Type B pancreatic cell (in vitro differentiated cells): ENCODE measurements around the gene C1orf141. TPM values are rescaled to one million over a fixed set of nuclear protein-coding genes. Genes with fewer than 3 reads are reported as not detected.
"Not testable (repeated sequence)": the region's sequence is repeated elsewhere in the genome, so short reads cannot be mapped to it uniquely, and the experiment has no call there.

Source experiments
- DNase-seq: peaks from one replicate; pipeline ENCODE4 v3.0.0; 2021; ENCODE audit warnings: mixed read lengths; ENCODE audit not compliant: unreplicated experiment; ENCODE audit errors: extremely low spot score
- H3K27ac Mint-ChIP-seq: 2 replicates; pipeline ENCODE4 v1.8.0; 2021; ENCODE audit warnings: mild to moderate bottlenecking, mixed read lengths
- H3K27me3 Mint-ChIP-seq: 2 replicates; pipeline ENCODE4 v1.8.0; 2021; ENCODE audit warnings: mixed read lengths
- H3K36me3 Mint-ChIP-seq: 2 replicates; pipeline ENCODE4 v1.8.0; 2021; ENCODE audit warnings: mixed read lengths
- H3K4me1 Mint-ChIP-seq: one replicate; pipeline ENCODE4 v1.8.0; 2021; ENCODE audit warnings: mixed read lengths; ENCODE audit not compliant: unreplicated experiment
- H3K4me3 Mint-ChIP-seq: 2 replicates; pipeline ENCODE4 v1.8.0; 2021; ENCODE audit warnings: mild to moderate bottlenecking, mixed read lengths
- H3K9me3 Mint-ChIP-seq: 2 replicates; pipeline ENCODE4 v1.8.0; 2021; ENCODE audit warnings: mixed read lengths
- total RNA-seq: library from RNA; stranded (reverse); gene quantifications from 2 replicates; pipeline ENCODE4 v1.2.1, GENCODE V29; 2021; ENCODE audit warnings: low replicate concordance
- TF ChIP-seq, protein P1 (sequence below): fragments of 200-600 bp; sonication (generic); conservative IDR thresholded peaks from 2 replicates; pipeline ENCODE4 v1.5.0; 2021; ENCODE audit warnings: antibody characterized with exemption, mild to moderate bottlenecking

C1orf141 gene
- total RNA-seq, 1 donor from 2014 or later = not detected

DNA sequence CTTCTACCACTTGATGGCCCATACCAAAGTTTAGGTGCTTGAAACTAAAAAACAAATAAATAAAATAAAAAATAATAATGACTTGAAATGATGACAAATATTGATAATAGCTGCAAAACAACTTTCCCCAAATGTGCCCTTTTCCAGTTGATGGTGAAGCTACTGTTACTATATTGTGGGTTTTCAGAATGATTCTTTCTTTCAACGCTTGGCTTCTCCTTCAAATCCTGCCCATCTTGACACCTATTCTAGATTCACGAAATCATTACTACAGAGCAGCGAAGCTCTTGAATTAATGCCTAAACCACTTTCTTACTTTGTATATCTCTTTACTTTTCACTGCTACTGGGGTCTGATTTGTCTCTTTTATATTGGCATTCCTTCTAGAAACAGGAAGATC lies 9.2 kb upstream of the C1orf141 start:
- Mint-ChIP-seq H3K27ac (no peak overlapping the region), H3K9me3 (no peaks in the 10 kb centered on the region), H3K4me1 (peaks cover 4% of the 10 kb centered on the region), H3K36me3 (no peaks in the 10 kb centered on the region), H3K4me3 (no peak overlapping the region), H3K27me3 (no peaks in the 10 kb centered on the region)
- DNase-seq = no peak
- TF ChIP-seq, protein P1, sequence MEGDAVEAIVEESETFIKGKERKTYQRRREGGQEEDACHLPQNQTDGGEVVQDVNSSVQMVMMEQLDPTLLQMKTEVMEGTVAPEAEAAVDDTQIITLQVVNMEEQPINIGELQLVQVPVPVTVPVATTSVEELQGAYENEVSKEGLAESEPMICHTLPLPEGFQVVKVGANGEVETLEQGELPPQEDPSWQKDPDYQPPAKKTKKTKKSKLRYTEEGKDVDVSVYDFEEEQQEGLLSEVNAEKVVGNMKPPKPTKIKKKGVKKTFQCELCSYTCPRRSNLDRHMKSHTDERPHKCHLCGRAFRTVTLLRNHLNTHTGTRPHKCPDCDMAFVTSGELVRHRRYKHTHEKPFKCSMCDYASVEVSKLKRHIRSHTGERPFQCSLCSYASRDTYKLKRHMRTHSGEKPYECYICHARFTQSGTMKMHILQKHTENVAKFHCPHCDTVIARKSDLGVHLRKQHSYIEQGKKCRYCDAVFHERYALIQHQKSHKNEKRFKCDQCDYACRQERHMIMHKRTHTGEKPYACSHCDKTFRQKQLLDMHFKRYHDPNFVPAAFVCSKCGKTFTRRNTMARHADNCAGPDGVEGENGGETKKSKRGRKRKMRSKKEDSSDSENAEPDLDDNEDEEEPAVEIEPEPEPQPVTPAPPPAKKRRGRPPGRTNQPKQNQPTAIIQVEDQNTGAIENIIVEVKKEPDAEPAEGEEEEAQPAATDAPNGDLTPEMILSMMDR = no peak

DNA sequence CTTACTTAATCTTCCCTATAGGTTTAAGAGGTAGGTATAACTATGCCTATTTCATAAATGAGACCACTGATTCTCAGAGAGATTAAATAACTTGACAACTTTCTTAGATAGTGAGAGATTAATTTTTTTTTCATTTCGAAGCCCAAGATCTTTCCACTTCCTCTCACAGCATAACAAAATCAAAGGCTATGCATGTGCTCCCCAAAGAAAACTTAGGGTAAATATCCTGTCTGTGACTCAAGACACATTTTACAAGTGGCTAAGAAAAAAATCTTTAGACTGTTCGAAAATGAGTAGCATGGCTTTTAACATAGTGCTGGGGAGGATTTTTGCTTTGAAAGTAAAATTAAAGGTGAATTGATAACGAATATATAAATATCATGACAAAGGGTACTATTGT lies 8.2 kb upstream of the C1orf141 start:
- TF ChIP-seq, protein P1 = no peak
- no peaks in the 10 kb centered on the region for H3K36me3 Mint-ChIP-seq

DNA sequence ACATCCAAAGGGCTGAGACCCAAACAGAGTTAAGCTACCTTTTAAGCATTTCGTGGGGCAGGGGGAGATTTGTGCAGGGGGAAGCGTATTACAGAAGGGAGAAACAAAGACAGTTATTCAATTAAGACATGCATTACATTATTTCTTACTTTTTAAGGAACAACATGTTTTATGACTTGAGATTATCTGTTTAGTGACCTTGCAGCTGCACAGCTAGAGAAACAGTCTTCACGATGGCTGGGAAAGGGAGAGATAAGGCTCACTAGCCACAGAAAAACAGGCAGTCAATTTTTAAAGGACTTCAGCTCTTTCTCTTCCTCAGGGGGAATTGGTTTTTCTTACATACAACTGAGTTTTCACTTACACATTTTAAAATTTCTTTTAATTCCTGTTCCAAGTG lies 7.1 kb upstream of the C1orf141 start:
- H3K4me1 Mint-ChIP-seq, H3K36me3 Mint-ChIP-seq: not testable (repeated sequence)

More for the DNA sequence above, 8.2 kb upstream of the C1orf141 start:
- H3K9me3 Mint-ChIP-seq = no peaks in the 10 kb centered on the region
- H3K4me1 Mint-ChIP-seq = no peaks in the 10 kb centered on the region
- no peak overlapping the region for H3K27ac Mint-ChIP-seq
- H3K4me3 Mint-ChIP-seq = no peak overlapping the region
- no peaks in the 10 kb centered on the region for H3K27me3 Mint-ChIP-seq
- DNase-seq = no peak

DNA sequence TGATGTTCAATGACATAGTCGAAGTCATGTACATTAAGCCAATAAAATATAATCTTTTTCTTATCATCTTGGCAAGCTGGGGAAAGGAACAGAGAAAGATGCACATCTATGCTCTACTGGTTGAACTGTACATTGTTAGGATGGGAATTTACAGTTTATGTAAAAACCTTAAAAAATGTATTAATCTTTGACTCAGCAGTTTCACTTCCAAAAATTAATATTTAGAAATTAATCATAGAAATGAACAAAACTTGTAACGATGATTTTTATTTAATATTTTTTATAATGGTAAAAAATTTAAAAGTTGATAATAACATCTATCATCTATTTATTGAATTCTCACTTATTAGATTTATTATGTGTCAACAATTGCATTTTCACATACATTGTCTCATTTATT lies 5.7 kb upstream of the C1orf141 start:
- DNase-seq = no peak
- Mint-ChIP-seq H3K4me3 (no peak overlapping the region), H3K27me3 (no peaks in the 10 kb centered on the region), H3K27ac (no peak overlapping the region), H3K9me3 (no peaks in the 10 kb centered on the region), H3K4me1 (no peaks in the 10 kb centered on the region), H3K36me3 (no peaks in the 10 kb centered on the region)
- TF ChIP-seq, protein P1 = no peak

More for the DNA sequence above, 7.1 kb upstream of the C1orf141 start:
- H3K27ac Mint-ChIP-seq, H3K9me3 Mint-ChIP-seq, H3K4me3 Mint-ChIP-seq, H3K27me3 Mint-ChIP-seq, DNase-seq: not testable (repeated sequence)

DNA sequence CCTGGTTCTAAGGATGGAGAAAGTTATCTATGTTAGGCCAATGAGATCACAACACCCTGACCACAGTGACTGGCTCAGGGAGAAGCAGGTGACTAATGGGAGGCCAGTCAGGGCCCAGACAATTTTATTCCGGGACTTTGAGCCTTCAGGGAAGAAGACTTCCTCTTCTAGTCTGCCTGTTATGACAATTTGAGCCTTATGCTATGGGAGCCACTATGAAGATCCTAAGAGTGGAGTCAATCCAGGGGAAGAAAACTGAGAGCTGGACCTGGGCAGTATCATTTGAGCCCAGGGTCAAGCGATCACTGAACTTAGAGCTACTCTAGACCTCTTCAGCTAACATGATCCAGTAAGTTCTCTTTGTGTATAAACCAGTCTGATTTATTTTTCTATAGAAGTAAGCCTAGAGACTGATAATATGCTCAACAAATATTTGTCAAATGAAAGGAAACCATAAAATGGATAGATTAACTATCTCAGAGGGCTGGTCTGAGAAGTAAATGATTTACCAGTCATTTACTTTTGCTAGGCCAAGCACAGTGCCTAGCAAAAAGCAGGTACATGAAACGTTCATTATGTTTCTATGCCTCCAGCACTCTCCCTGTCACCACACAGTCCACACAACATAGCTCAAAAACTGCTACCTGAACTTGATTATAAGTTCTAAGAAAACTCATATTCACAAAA lies 4.2 kb upstream of the C1orf141 start:
- peaks cover 5% of the 10 kb centered on the region for H3K4me1 Mint-ChIP-seq
- no peaks in the 10 kb centered on the region for H3K36me3 Mint-ChIP-seq

DNA sequence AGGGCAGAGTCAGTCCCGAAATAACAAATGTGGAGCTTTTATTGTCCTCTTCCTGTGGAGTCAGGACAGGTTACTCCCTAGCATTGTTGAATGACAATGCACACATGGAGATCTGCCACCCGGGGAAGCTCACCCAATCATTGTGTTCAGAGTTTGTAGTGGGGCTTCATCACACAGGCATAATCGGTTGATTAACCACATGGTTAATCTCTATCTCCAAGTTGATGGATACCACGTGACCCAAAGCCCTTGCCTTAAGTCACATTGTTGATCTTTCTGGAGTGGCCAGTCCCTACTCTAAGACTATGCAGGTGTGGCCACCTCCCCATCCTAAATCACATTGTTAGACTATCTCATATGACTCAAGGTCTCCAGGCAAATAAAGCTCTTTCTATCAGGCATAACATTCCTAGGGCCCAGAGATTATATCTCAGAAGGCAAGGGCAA lies 2.6 kb upstream of the C1orf141 start:
- H3K4me3 Mint-ChIP-seq = no peak overlapping the region
- TF ChIP-seq, protein P1 = no peak
- H3K36me3 Mint-ChIP-seq = no peaks in the 10 kb centered on the region
- H3K9me3 Mint-ChIP-seq = no peaks in the 10 kb centered on the region
- H3K27me3 Mint-ChIP-seq = no peaks in the 10 kb centered on the region
- peaks cover 10% of the 10 kb centered on the region for H3K4me1 Mint-ChIP-seq
- no peak for DNase-seq
- no peak overlapping the region for H3K27ac Mint-ChIP-seq

More for the DNA sequence above, 4.2 kb upstream of the C1orf141 start:
- no peak overlapping the region for H3K4me3 Mint-ChIP-seq
- no peaks in the 10 kb centered on the region for H3K9me3 Mint-ChIP-seq
- no peak for DNase-seq
- no peaks in the 10 kb centered on the region for H3K27me3 Mint-ChIP-seq
- TF ChIP-seq, protein P1 = no peak
- H3K27ac Mint-ChIP-seq = peak overlapping the region; percentile 63
